ENCODE measurements around the gene C3. TPM values are rescaled to one million over a fixed set of nuclear protein-coding genes. Genes with fewer than 3 reads are reported as not detected.
"Not testable (repeated sequence)": the region's sequence is repeated elsewhere in the genome, so short reads cannot be mapped to it uniquely, and the experiment has no call there.

The C3 gene
- polyA plus RNA-seq, 6 donors from 2014 or later = not detected

- peaks cover 0 to under 1% (median 0%) of the 10 kb centered on the region in 7 donors for H3K9me3 Mint-ChIP-seq
- DNase-seq = no peak
- H3K4me3 Mint-ChIP-seq = peak overlapping the region in 1 of 8 donors; percentile 30
- ATAC-seq (ENCODE audit: low read depth in 2 of 2) = no peak
- peaks cover 13 to 20% (median 14%) of the 10 kb centered on the region in 3 donors for H3K4me1 Mint-ChIP-seq
- H3K36me3 Mint-ChIP-seq = peaks cover 0 to 18% of the 10 kb centered on the region in 2 donors
- peaks cover 11 to 56% (median 43%) of the 10 kb centered on the region in 3 donors for H3K27me3 Mint-ChIP-seq
- H3K27ac Mint-ChIP-seq = no peak overlapping the region
Observed at GRCh38 chr19:6711605-6712004, 8.8 kb downstream of the C3 start.

DNA sequence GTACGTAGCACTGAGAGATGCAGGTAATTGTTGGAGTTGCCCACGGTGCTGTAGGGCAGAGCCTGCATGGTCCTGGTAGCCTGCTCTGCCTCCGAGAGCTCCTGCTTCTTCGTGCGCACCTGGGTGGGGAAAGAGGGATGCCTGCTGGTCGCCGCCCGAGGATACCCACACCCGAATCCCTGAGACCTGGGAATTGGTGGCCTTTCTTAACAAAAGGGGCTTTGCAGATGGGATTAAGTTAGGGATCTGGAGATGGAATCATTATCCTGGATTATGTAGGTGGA lies 9.4 kb downstream of the C3 start:
- peak overlapping the region in 1 of 6 donors; percentile 47 for H3K27ac Mint-ChIP-seq
- H3K4me3 Mint-ChIP-seq = peak overlapping the region in 1 of 8 donors; percentile 39
- DNase-seq (no peak), ATAC-seq (ENCODE audit: low read depth in 2 of 2) (no peak)
- no peaks in the 10 kb centered on the region for H3K9me3 Mint-ChIP-seq
- H3K36me3 Mint-ChIP-seq = peaks cover 0 to 18% of the 10 kb centered on the region in 2 donors
- peaks cover 13 to 17% (median 14%) of the 10 kb centered on the region in 3 donors for H3K4me1 Mint-ChIP-seq
- peaks cover 11 to 52% (median 43%) of the 10 kb centered on the region in 3 donors for H3K27me3 Mint-ChIP-seq

DNA sequence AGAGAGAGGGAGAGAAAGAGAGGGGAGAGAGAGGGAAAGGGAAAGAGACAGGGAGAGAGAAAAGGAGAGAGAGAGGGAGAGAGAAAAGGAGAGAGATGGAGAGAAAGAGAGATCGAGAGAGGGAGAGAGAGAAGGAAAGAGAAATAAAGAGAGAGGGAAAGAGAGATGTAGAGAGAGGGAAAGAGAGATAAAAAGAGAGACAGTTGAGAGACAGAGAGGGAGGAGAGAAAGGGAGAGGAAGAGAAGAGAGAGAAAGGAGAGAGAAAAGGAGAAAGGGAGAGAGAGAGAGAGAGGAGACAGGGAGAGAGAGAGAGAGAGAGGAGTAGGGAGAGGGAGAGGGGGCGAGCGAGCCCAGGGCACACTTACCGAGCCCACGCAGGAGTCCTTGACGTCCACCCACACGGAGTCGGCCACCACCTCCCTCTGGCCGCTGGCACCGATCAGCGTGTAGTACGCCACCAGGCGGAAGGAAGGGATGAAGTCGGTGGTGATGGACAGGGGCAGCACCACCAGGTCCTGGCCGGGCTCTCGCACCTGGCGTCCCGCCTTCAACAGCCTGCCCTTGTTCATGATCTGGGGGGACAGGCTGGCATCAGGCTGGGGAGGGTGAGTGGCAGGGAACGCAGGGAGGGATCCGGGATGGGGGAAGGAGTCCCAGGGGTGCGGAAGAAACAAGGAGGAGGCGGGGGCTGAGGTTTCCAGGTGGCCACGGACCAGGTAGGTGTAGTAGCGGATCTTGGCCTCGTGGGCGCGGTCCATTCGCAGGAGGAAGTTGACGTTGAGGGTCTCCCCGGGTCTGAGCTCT lies 10.0 kb downstream of the C3 start:
- Mint-ChIP-seq H3K4me3 (peak overlapping the region in 3 of 8 donors; percentile 14 to 78 (median 39)), H3K27me3 (peaks cover 11 to 52% (median 43%) of the 10 kb centered on the region in 3 donors), H3K4me1 (peaks cover 13 to 17% (median 14%) of the 10 kb centered on the region in 3 donors), H3K36me3 (peaks cover 0 to 18% of the 10 kb centered on the region in 2 donors), H3K9me3 (no peaks in the 10 kb centered on the region), H3K27ac (peak overlapping the region in 2 of 6 donors; percentile 15 to 77)
- DNase-seq (no peak), ATAC-seq (ENCODE audit: low read depth in 2 of 2) (no peak)

DNA sequence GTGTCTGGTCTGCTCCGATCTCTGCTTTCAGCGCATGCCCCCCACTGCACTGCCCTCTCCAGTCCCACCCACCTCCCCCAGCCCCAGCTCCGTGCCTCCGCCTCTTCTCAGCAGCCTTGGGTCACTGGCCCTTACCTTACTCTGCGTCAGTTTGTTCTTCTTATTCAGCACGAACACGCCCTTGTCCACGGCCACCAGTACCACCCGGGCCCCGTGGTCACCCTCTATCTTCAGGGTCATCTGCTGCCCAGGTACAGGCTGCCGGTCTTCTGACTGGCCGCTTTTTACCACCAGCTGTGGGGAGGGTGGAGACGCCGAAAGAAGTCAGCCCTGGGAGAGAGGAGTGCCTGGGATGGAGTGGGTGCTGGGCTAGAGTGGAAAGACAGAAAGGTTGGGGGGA lies 10.9 kb downstream of the C3 start:
- Mint-ChIP-seq H3K9me3 (no peaks in the 10 kb centered on the region), H3K27ac (no peak overlapping the region), H3K27me3 (peaks cover 11 to 52% (median 43%) of the 10 kb centered on the region in 3 donors), H3K36me3 (peaks cover 0 to 18% of the 10 kb centered on the region in 2 donors), H3K4me3 (no peak overlapping the region), H3K4me1 (peaks cover 13 to 17% (median 14%) of the 10 kb centered on the region in 3 donors)
- ATAC-seq (ENCODE audit: low read depth in 2 of 2) (no peak), DNase-seq (no peak)

DNA sequence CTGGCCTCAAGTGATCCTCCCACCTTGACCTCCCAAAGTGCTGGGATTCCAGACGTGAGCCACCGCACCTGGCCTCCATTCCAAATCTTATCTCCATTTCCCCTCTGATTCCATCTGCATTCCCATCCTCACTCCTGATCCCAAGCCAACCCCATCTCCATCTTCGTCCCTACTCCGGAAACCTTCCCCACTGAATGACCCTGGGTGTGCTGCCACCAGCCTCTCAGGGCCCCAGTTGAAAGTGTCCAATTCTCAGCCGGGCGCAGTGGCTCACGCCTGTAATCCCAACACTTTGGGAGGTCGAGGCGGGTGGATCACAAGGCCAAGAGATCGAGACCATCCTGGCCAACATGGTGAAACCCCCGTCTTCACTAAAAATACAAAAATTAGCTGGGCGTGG lies 11.5 kb downstream of the C3 start:
- H3K9me3 Mint-ChIP-seq, H3K4me3 Mint-ChIP-seq: not testable (repeated sequence)

DNA sequence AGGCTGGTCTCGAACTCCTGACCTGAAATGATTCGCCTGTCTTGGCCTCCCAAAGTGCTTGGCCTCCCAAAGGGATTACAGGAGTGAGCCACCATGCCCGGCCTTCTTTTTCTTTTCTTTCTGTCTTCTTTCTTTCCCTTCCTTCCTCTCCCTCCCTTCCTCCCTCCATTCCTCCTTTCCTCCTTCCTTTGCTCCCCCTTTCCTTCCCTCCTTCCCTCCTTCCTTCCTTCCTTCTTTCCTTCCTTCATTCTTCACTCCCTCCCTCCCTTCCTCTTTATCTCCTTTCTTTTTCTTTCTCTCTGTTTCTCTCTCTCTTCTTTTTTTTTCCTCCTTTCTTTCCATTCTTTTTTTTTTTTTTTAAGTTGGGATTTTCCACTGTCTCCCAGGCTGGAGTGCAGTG lies 12.1 kb downstream of the C3 start:
- Mint-ChIP-seq H3K36me3 (peaks cover 0 to 18% of the 10 kb centered on the region in 2 donors), H3K27ac (peak overlapping the region in 2 of 6 donors; percentile 20 to 81), H3K9me3 (no peaks in the 10 kb centered on the region), H3K27me3 (peaks cover 11 to 52% (median 43%) of the 10 kb centered on the region in 3 donors), H3K4me3 (no peak overlapping the region), H3K4me1 (peaks cover 13 to 17% (median 14%) of the 10 kb centered on the region in 3 donors)
- DNase-seq (no peak), ATAC-seq (ENCODE audit: low read depth in 2 of 2) (no peak)

More for the DNA sequence above, 11.5 kb downstream of the C3 start:
- peaks cover 11 to 52% (median 43%) of the 10 kb centered on the region in 3 donors for H3K27me3 Mint-ChIP-seq
- peaks cover 0 to 18% of the 10 kb centered on the region in 2 donors for H3K36me3 Mint-ChIP-seq
- H3K27ac Mint-ChIP-seq; DNase-seq; ATAC-seq (ENCODE audit: low read depth in 2 of 2): not testable (repeated sequence)
- peaks cover 13 to 17% (median 14%) of the 10 kb centered on the region in 3 donors for H3K4me1 Mint-ChIP-seq

- H3K4me1 Mint-ChIP-seq = peaks cover 13 to 17% (median 14%) of the 10 kb centered on the region in 3 donors
- peaks cover 11 to 48% (median 43%) of the 10 kb centered on the region in 3 donors for H3K27me3 Mint-ChIP-seq
- DNase-seq = no peak
- no peak overlapping the region for H3K4me3 Mint-ChIP-seq
- H3K27ac Mint-ChIP-seq = no peak overlapping the region
- no peaks in the 10 kb centered on the region for H3K9me3 Mint-ChIP-seq
- H3K36me3 Mint-ChIP-seq = peaks cover 0 to 18% of the 10 kb centered on the region in 2 donors
- ATAC-seq (ENCODE audit: low read depth in 2 of 2) = no peak
Observed at GRCh38 chr19:6707658-6708018, 12.8 kb downstream of the C3 start.

DNA sequence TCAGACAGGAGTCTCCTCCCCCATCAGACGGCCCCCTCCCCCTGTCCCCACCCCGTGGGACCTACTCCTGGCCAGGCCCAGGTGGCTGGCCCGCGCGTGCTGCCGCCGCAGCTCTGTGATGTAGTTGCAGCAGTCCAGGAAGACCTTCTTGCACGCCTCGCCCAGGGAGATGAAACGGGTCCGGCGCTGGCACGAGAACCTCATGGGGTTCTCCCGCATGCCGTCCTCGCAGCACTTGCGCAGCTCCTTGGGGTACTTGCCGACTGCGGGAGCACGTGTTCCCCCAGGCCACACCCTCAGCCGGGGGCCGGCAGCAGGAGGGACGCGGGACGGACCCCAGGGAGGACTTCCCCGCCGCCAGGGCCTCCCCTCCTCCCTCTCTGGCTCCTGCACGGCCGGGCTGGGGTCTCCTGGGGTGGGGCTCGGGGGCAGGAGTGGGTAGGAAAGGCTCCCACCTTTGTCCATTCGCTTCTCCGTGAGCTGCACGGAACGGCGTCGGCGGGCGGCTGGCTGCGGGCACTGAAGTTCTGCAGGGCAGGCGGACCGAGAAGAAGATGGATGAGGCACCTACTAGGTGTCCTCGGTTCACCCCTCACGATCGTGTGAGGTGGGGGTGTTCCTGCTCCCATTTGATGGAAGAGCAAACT lies 13.3 kb downstream of the C3 start:
- Mint-ChIP-seq H3K36me3 (peaks cover 0 to 18% of the 10 kb centered on the region in 2 donors), H3K4me1 (peaks cover 13 to 17% (median 14%) of the 10 kb centered on the region in 3 donors), H3K27ac (no peak overlapping the region), H3K4me3 (no peak overlapping the region), H3K9me3 (no peaks in the 10 kb centered on the region), H3K27me3 (peaks cover 11 to 46% (median 43%) of the 10 kb centered on the region in 3 donors)
- ATAC-seq (ENCODE audit: low read depth in 2 of 2) (no peak), DNase-seq (no peak)

- DNase-seq = no peak
- peaks cover 13 to 17% (median 14%) of the 10 kb centered on the region in 3 donors for H3K4me1 Mint-ChIP-seq
- no peak overlapping the region for H3K4me3 Mint-ChIP-seq
- H3K36me3 Mint-ChIP-seq = peaks cover 0 to 18% of the 10 kb centered on the region in 2 donors
- H3K27ac Mint-ChIP-seq = peak overlapping the region in 2 of 6 donors; percentile 37 to 85
- ATAC-seq (ENCODE audit: low read depth in 2 of 2) = no peak
- no peaks in the 10 kb centered on the region for H3K9me3 Mint-ChIP-seq
- peaks cover 11 to 50% (median 42%) of the 10 kb centered on the region in 3 donors for H3K27me3 Mint-ChIP-seq
Observed at GRCh38 chr19:6706633-6706958, 13.9 kb downstream of the C3 start.

DNA sequence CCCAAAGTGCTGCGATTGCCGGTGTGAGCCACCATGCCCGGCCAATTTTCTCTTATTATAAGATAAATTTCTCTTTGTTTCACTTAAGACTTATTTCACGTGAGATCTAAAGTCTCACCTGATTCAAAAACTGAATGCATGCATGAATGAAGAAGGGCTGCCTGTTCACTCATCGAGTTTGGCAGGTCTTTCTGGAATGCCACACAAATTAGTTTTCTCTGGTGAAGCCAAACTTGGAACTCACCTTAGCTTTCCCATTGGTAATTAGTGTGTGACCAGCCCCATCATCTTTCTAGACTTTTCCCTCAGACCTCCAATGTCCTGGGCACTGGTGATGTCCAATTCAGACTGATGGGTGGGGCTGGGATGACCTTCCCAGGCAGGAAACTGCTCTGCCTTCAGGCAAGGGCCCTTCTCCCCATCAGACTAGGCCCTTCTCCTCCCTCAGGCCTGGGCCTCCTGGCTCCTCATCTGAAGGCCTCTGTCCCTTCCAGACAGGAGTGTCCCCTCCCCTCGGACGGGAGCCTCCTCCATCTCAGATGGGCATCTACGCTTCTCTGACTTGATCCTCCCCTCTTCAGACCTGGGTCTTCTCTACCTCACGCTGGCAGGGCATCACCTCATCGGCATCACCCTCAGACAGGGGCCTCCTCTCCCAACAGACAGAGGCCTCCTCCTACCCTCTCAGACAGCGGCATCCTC lies 14.4 kb downstream of the C3 start:
- no peak for DNase-seq
- H3K4me1 Mint-ChIP-seq = peaks cover 13 to 17% (median 13%) of the 10 kb centered on the region in 3 donors
- peaks cover 0 to 18% of the 10 kb centered on the region in 2 donors for H3K36me3 Mint-ChIP-seq
- H3K27ac Mint-ChIP-seq = peak overlapping the region in 2 of 6 donors; percentile 37 to 85
- H3K27me3 Mint-ChIP-seq = peaks cover 11 to 46% (median 37%) of the 10 kb centered on the region in 3 donors
- H3K9me3 Mint-ChIP-seq = no peaks in the 10 kb centered on the region
- no peak for ATAC-seq (ENCODE audit: low read depth in 2 of 2)
- no peak overlapping the region for H3K4me3 Mint-ChIP-seq

DNA sequence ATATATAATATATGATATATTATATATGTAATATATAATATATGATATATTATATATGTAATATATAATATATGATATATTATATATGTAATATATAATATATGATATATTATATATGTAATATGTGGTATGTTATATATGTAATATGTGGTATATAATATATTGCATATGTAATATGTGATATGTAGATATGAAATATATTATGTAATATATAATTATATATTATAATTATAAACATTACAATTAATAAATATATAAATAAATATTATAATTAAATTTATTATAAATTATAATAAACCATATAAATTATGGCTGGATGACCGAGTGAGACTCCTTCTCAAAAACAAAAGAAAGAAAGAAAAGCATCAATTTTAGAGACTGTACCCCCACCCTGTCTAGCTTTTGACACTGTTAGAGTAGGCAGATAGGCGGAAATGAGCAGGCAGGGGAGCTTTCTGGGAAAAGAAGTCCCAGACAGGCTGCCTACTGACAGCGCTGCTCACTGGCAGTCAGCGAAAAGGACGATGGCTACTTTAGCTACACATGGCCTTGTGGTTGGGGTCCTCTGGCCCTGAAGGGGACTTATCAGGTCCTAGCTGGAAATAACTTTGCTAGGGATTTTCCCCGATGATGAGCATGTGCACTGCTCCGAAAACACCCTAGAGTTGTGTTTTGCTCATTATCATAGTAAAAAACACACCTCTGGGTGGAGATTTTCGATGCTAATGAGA lies 19.7 kb downstream of the C3 start:
- H3K4me1 Mint-ChIP-seq = no peaks in the 10 kb centered on the region
- H3K9me3 Mint-ChIP-seq = no peaks in the 10 kb centered on the region
- peaks cover 0 to 7% (median 0%) of the 10 kb centered on the region in 3 donors for H3K27me3 Mint-ChIP-seq
- H3K27ac Mint-ChIP-seq = no peak overlapping the region
- H3K36me3 Mint-ChIP-seq = no peaks in the 10 kb centered on the region
- ATAC-seq (ENCODE audit: low read depth in 2 of 2) (no peak), DNase-seq (no peak)
- no peak overlapping the region for H3K4me3 Mint-ChIP-seq

DNA sequence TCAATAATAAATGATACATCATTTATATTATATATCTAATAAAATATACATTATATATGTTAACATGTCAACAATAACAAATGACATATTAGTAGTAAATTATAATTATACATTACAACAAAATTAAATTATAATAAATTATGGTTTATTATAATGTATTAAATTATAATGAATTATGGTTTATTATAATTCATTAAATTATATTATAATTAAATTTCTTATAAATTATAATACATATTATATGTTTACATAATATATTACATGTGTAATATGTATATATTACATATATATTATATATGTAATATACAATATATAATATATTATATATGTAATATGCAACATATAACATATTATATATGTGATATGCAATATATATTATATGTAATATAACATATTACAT lies 20.5 kb downstream of the C3 start:
- Mint-ChIP-seq H3K4me3 (no peak overlapping the region), H3K27ac (no peak overlapping the region), H3K9me3 (no peaks in the 10 kb centered on the region), H3K36me3 (no peaks in the 10 kb centered on the region), H3K4me1 (no peaks in the 10 kb centered on the region), H3K27me3 (peaks cover 0 to 7% (median 0%) of the 10 kb centered on the region in 3 donors)
- ATAC-seq (ENCODE audit: low read depth in 2 of 2) (no peak), DNase-seq (no peak)

DNA sequence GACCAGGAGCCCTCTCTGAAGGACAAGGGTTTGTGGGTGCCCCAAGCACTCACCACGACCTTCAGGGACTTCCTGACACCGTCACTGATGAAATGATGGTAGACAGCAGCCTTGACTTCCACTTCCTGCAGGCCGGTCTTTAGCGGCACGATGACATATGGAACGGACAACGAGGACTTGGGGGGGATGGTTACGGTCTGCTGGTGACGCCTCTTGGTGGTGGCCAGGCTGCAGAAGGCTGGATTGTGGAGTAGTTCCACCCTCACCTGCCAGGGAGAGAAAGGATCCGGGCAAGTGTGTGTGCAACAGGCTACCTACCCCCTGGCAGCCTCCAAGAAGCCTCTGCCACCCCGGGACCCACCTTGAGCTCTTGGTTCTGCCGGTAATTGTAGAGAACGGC lies 23.2 kb downstream of the C3 start:
- peak overlapping the region in 1 of 6 donors; percentile 47 for H3K27ac Mint-ChIP-seq
- DNase-seq = no peak
- peaks cover 0 to 7% (median 0%) of the 10 kb centered on the region in 3 donors for H3K4me1 Mint-ChIP-seq
- H3K9me3 Mint-ChIP-seq = no peaks in the 10 kb centered on the region
- H3K36me3 Mint-ChIP-seq = no peaks in the 10 kb centered on the region
- no peak for ATAC-seq (ENCODE audit: low read depth in 2 of 2)
- peaks cover 0 to 12% (median 1%) of the 10 kb centered on the region in 3 donors for H3K27me3 Mint-ChIP-seq
- H3K4me3 Mint-ChIP-seq = no peak overlapping the region
